HepG2 (cell line): ENCODE measurements around the gene RXYLT1. TPM values are rescaled to one million over a fixed set of nuclear protein-coding genes. Genes with fewer than 3 reads are reported as not detected.

Experiments
- ATAC-seq: fragments of 200-7000 bp; cut with Tn5 transposase; 3 replicates; pipeline ENCODE4 v1.9.1; 2020; ENCODE audit warnings: mild to moderate bottlenecking, moderate library complexity
- BruUV-seq: library from RNA; stranded (reverse); fragments of 400-500 nt; replicated peaks from 2 replicates; lab custom pipeline; 2021; lab: Mats Ljungman, UMichigan
- CTCF ChIA-PET: fragments of 300-600 bp; formaldehyde crosslinking; extraction: SDS; loops from one replicate; lab custom pipeline; 2021; ENCODE audit warnings: low total read pairs, inconsistent platforms, low intra/inter-chr PET ratio; lab: Yijun Ruan, JAX
- POLR2A ChIA-PET: fragments of 350-600 bp; sonication (Branson Sonifier 250); formaldehyde crosslinking; loops from one replicate; lab custom pipeline; 2020; ENCODE audit warnings: antibody characterized with exemption, inconsistent platforms; lab: Yijun Ruan, JAX
- DNase-seq: peaks from one replicate; pipeline ENCODE4 v3.0.0-alpha.2; 2015; ENCODE audit warnings: low spot score
- FAIRE-seq: peaks from 3 replicates; lab custom pipeline; 2011; peaks lifted over from hg19 to GRCh38; lab: Jason Lieb, UNC
- H2AFZ ChIP-seq: one replicate; pipeline ENCODE4 v1.6.1; 2011; ENCODE audit warnings: low read length, inconsistent platforms
- H3K27ac ChIP-seq: fragments of 300-600 bp; 3 replicates; pipeline ENCODE4 v1.8.0; 2011; ENCODE audit warnings: mixed run types, mild to moderate bottlenecking, mixed read lengths, low read length, inconsistent platforms; ENCODE audit not compliant: insufficient read depth; ENCODE audit errors: extremely low read length
- H3K27me3 ChIP-seq, 2 experiments: fragments of 200-600 bp in 1 of 2; 2 replicates in 1 of 2; 3 replicates in 1 of 2; pipeline versions ENCODE4 v1.6.0 to v1.8.0; 2011; ENCODE audit warnings: low read length in 2 of 2, mild to moderate bottlenecking in 2 of 2, moderate library complexity in 2 of 2, inconsistent platforms in 1 of 2; ENCODE audit not compliant: insufficient read depth in 2 of 2, control insufficient read depth in 1 of 2
- H3K36me3 ChIP-seq, 2 experiments: fragments of 200-600 bp in 1 of 2; replicated peaks in 1 of 2; 2 replicates in 1 of 2; 3 replicates in 1 of 2; pipeline versions ENCODE4 v1.5.1 to v1.8.0; 2011; ENCODE audit warnings: low read length in 2 of 2, inconsistent platforms in 1 of 2; ENCODE audit not compliant: insufficient read depth in 2 of 2, control insufficient read depth in 1 of 2
- H3K4me1 ChIP-seq: 2 replicates; pipeline ENCODE4 v1.5.1; 2012; ENCODE audit warnings: low read length, inconsistent platforms; ENCODE audit not compliant: insufficient read depth
- H3K4me2 ChIP-seq: 2 replicates; pipeline ENCODE4 v1.6.0; 2011; ENCODE audit warnings: low read depth, low read length, inconsistent platforms
- H3K4me3 ChIP-seq, 3 experiments: fragments of 200-600 bp in 1 of 3; sonication (generic), shearing (Covaris generic) in 1 of 3; replicated peaks in 1 of 3; 2 replicates each; pipeline ENCODE4 v1.5.1; 2011 to 2016; ENCODE audit warnings: low read length in 3 of 3, inconsistent platforms in 2 of 3, low read depth in 2 of 3, mild to moderate bottlenecking in 2 of 3, control low read depth in 1 of 3, mixed read lengths in 1 of 3; ENCODE audit not compliant: insufficient read depth in 1 of 3
- H3K79me2 ChIP-seq: one replicate; pipeline ENCODE4 v1.6.1; 2011; ENCODE audit warnings: low read length, inconsistent platforms; ENCODE audit not compliant: insufficient read depth
- H3K9ac ChIP-seq: 2 replicates; pipeline ENCODE4 v1.6.0; 2011; ENCODE audit warnings: mild to moderate bottlenecking, low read depth, low read length, inconsistent platforms; ENCODE audit not compliant: insufficient read depth
- H3K9me3 ChIP-seq: 2 replicates; pipeline ENCODE4 v1.5.1; 2012; ENCODE audit warnings: mild to moderate bottlenecking, low read length
- H4K20me1 ChIP-seq: 2 replicates; pipeline ENCODE4 v1.6.0; 2011; ENCODE audit warnings: inconsistent platforms, mild to moderate bottlenecking, low read length, moderate library complexity; ENCODE audit not compliant: insufficient read depth
- AHR ChIP-seq: IDR thresholded peaks from 2 replicates; pipeline ENCODE4 v1.6.1; 2018; ENCODE audit warnings: missing genetic modification reagents, missing compliant biosample characterization
- CBFB ChIP-seq: sonication (generic); formaldehyde crosslinking; IDR thresholded peaks from 2 replicates; pipeline ENCODE4 v1.4.0; 2020; ENCODE audit warnings: missing genetic modification reagents
- CREB3 ChIP-seq: sonication (generic); formaldehyde crosslinking; IDR thresholded peaks from 2 replicates; pipeline ENCODE4 v1.5.0; 2020; ENCODE audit warnings: missing genetic modification reagents
- CTCF ChIP-seq: sonication (generic); formaldehyde crosslinking; IDR thresholded peaks from 2 replicates; pipeline ENCODE4 v1.5.0; 2020; ENCODE audit warnings: mild to moderate bottlenecking, missing genetic modification reagents, moderate library complexity
- HCFC1 ChIP-seq: fragments of 150-350 bp; IDR thresholded peaks from 2 replicates; pipeline ENCODE4 v1.6.1; 2014; ENCODE audit warnings: low read depth, low read length
- STAG1 ChIP-seq: sonication (generic); formaldehyde crosslinking; IDR thresholded peaks from 2 replicates; pipeline ENCODE4 v1.4.0; 2020; ENCODE audit warnings: missing genetic modification reagents
- SYNCRIP ChIP-seq: fragments of 200-400 bp; formaldehyde crosslinking; IDR thresholded peaks from 2 replicates; pipeline ENCODE4 v1.6.1; 2018; ENCODE audit warnings: mild to moderate bottlenecking, low read depth, low read length; ENCODE audit not compliant: insufficient read depth
- ZNF720 ChIP-seq: sonication (generic); formaldehyde crosslinking; IDR thresholded peaks from 2 replicates; pipeline ENCODE4 v1.4.0; 2020; ENCODE audit warnings: missing genetic modification reagents
- ZSCAN5A ChIP-seq: sonication (generic); formaldehyde crosslinking; IDR thresholded peaks from 2 replicates; pipeline ENCODE4 v1.8.0; 2022; ENCODE audit warnings: mild to moderate bottlenecking, missing genetic modification reagents, borderline replicate concordance
- WGBS: methylation state at CpG from one replicate; pipeline ENCODE4 v1.1.6; 2017; ENCODE audit warnings: low lambda C conversion rate; 5-methylcytosine and 5-hydroxymethylcytosine counted together
- in situ Hi-C: cut with HindIII; loops from 2 replicates; pipeline ENCODE4 v1.10.0; 2017; ENCODE audit warnings: low pct_unique_long_range_greater_than_20kb; ENCODE audit not compliant: extremely low pct_ligation_motif_present
- intact Hi-C: fragments of 100-400 bp; cut with micrococcal nuclease; formaldehyde crosslinking; loops from one replicate; pipeline ENCODE4 v1.10.0; 2022; ENCODE audit not compliant: unreplicated experiment
- polyA plus RNA-seq, 8 experiments: library from polyadenylated mRNA; depleted of rRNA in 3 of 8; stranded (reverse) in 7 of 8; unstranded in 1 of 8; fragments of >200 nt; fragmentation: Illumina TruSeq in 4 of 8; extraction: Trizol in 4 of 8; gene quantifications; 2 replicates each; pipeline versions ENCODE4 v1.2.1 to v1.2.3, GENCODE V29; 2011 to 2016; ENCODE audit warnings: low read depth in 4 of 8, missing spikeins in 1 of 8, mixed read lengths in 1 of 8; ENCODE audit not compliant: insufficient read depth in 1 of 8
- total RNA-seq, 5 experiments: library from RNA; depleted of rRNA; stranded (reverse); fragments of >200 nt; fragmentation: Illumina TruSeq; extraction: Trizol; gene quantifications; 2 replicates each; pipeline ENCODE4 v1.2.3, GENCODE V29; 2016; ENCODE audit warnings: low read depth in 1 of 5

RXYLT1 gene
- total and polyA plus RNA-seq, 2 of the 13 experiments (the other 11 are each of a cell fraction or from before 2014, with no cell fraction given): 8.3 to 15.5 TPM

DNA sequence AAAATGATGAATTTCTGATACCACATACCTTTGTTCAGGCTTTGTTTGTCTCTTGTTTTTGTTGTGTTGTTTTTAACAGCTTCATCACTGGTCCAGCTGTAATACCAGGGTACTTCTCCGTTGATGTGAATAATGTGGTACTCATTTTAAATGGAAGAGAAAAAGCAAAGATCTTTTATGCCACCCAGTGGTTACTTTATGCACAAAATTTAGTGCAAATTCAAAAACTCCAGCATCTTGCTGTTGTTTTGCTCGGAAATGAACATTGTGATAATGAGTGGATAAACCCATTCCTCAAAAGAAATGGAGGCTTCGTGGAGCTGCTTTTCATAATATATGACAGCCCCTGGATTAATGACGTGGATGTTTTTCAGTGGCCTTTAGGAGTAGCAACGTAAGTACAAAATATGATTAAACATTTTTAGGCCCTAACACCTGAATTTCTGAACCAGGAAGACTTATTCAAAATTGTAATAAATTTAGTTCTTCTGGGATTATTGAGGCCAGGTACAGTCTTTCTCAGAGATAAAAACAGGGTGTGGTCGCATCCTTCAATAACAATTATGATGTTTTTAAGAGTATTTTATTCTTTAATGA is 22.4 kb downstream of the RXYLT1 start (continued):
- peak; percentile 59 for TF ChIP-seq CTCF
- TF ChIP-seq SYNCRIP: no peak
- TF ChIP-seq STAG1 (CRISPR knock-in tag): peak; percentile 70
- TF ChIP-seq ZSCAN5A: no peak
- no peak for TF ChIP-seq AHR (CRISPR knock-in tag)
- no peak for TF ChIP-seq ZNF720 (CRISPR knock-in tag)
- TF ChIP-seq, all 625 proteins: peak for 4

GRCh38 chr12:63804746-63805145 is 25.0 kb downstream of the RXYLT1 start:
- in situ Hi-C loops: loop anchor here (10.0 to 25.0 kb wide), 2 partner anchors 142 to 380 kb away; partner anchors contain the start of gene DPY19L2

More at GRCh38 chr12:63804746-63805145, 25.0 kb downstream of the RXYLT1 start:
- ChIA-PET CTCF (no interaction called here), POLR2A (no interaction called here)
- Histone ChIP-seq H2AFZ (no peak overlapping the region), H3K4me3 (no peak overlapping the region), H3K27me3 (no peaks in the 10 kb centered on the region), H3K9me3 (no peaks in the 10 kb centered on the region), H3K36me3 (peaks cover 0 to 2% of the 10 kb centered on the region in 2 experiments; a peak in 3 of 5 replicates), H3K4me1 (peaks cover 28% of the 10 kb centered on the region), H3K79me2 (no peaks in the 10 kb centered on the region), H3K9ac (no peak overlapping the region), H3K27ac (no peak overlapping the region), H4K20me1 (no peaks in the 10 kb centered on the region), H3K4me2 (no peak overlapping the region)
- no TSS peak for BruUV-seq
- WGBS: 87% methylated on average over 2 of the region's 2 CpGs
- FAIRE-seq: no peak
- TF ChIP-seq HCFC1 (no peak), CREB3 (no peak), CBFB (no peak)
- no peak for ATAC-seq
- DNase-seq: no peak
- intact Hi-C loops: no loop called here
